HuH-7.5 (cell line): ENCODE results near the gene AKAP9.
"Not testable (repeated sequence)": the region's sequence is repeated elsewhere in the genome, so short reads cannot be mapped to it uniquely, and the experiment has no call there.

Experiments
- DNase-seq: peaks from one replicate; pipeline ENCODE4 v3.0.0; 2011; ENCODE audit warnings: low spot score

AKAP9 gene

DNA sequence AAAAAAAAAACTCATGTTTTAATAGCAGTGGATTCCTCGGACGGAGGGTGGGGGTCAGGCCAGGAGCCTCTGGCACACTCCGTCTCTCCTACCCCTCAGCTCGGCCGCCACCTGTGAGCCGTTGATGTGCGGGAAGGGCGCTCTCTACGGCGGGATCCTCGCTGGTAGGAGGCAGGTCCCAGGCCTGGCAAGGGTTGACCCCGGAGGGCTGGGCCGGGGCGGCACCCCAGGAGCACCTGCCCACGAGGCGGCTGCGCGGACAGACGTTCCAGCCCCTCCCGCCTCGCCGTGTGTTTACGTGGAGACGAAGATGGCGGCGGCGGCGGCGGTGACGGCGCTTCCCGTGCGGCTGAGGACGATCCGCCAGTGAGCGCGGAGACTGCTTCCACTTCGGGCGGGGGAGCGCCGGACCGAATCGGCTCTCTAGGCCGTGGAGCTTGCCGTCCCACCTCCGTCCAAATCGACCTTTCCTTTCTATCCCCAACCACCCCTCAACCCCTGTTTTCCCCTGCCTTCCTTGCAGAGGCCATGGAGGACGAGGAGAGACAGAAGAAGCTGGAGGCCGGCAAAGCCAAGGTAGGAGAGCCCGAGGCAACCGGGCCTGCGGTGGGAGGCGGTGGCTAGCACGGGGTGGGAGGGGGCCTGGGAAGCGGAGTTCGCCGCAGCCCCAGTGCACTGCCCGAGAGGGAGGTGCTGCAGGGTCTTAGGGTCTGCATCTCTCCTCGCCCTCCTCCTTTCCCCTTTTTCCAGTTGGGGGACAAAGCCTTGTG, at the start of gene AKAP9:
TSS of gene AKAP9 (plus strand) at position 291 of the 770 bp plus-strand sequence. CDS start at position 529, 238 bp downstream.
- DNase-seq, result peak; percentile 76

DNA sequence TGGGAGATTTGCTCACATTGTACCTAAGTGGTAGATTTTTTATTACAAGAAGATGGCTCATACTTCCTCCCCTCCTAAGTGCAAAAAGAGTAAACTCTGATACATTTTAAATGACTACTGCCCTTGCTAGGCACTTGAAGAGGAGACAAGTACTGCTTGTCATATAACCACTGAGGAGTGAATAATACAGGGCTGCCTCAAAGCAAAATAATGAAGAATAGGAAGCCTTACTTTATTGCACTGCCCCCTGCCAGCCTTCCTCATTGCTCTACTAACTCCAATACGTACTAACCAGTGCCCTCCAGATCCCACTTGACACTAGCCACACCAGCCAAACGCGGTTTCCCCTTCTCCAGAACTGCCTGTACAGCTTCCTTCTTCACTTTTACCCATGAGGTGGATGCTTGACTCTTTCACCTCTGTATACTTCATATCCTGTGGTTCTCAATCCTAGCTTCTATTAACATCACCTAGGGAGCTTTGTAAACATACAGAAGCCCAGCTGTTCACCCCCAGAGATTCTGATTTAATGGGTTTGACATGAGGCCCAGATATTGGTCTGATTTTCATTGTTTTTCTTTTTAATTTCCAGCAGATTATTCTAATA, 48.5 kb upstream of the AKAP9 start:
- DNase-seq, result no peak

DNA sequence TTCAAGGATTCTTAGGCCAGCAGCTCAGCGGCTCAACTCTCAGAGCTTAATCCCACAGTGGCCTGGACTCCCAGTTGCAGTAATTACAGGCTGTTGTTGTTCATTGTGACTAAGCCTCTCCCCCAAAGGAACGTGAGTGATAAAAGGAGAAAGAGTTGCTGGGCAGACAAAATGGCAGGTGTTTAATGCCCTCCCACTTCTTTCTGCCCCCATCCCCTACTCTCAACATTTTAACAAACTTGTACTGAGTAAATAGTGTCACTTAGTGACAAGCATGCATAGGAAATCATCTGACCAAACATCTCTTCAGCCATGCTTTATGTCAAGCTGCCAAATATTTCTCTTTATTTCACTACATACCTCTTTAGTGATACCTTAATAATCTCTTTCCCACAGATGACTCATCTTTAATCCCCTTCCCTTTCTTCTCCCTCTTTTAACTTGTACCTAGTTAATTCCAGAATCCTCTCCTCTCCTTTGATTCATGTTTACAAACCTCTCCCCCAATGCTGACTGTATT, 47.8 kb upstream of the AKAP9 start:
- no peak for DNase-seq

DNA sequence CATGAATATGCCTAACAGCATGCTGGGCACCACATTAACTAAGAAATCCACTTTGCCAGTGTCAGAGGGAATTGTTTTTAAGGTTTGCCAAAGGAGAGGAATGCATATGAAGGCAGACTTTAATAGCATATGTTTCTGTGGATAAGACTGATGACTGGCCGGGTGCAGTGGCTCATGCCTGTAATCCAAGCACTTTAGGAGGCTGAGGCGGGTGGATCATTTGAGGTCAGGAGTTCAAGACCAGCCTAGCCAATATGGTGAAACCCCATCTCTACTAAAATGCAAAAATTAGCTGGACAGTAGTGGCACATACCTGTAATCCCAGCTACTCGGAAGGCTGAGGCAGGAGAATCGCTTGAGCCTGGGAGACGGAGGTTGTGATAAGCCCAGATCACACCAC, 47.0 kb upstream of the AKAP9 start:
- not testable (repeated sequence) for DNase-seq

DNA sequence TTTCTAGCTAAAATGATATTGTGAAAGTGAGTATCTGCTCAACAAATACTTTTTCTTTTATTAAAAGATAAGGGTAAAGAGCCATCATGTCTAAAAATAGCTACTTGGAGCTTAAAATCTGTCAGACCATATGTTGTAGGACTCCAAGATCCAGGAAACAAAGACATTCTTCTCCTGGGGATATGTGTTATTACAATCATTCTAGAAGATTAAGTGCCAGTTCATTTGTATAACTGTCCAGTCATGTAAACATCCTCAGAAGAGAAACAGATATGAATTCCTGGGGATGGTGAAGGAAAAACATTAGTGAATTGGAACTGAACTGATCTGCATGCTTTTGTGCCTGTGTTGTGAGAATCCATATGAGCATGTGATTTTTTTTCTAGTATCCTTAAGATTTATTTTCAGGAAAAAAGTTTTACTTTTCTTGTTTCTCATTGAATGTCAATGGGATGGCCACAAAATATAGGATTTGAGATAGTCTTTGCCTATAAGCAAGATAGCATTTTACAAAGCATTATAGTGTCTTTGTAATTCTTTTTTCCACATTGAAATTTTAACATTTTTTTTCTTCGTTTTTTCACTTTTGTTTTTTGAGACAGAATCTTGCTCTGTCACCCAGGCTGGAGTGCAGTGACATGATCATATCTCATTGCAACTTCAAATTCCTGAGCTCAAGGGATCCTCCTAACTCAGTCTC, 45.7 kb upstream of the AKAP9 start:
- no peak for DNase-seq

DNA sequence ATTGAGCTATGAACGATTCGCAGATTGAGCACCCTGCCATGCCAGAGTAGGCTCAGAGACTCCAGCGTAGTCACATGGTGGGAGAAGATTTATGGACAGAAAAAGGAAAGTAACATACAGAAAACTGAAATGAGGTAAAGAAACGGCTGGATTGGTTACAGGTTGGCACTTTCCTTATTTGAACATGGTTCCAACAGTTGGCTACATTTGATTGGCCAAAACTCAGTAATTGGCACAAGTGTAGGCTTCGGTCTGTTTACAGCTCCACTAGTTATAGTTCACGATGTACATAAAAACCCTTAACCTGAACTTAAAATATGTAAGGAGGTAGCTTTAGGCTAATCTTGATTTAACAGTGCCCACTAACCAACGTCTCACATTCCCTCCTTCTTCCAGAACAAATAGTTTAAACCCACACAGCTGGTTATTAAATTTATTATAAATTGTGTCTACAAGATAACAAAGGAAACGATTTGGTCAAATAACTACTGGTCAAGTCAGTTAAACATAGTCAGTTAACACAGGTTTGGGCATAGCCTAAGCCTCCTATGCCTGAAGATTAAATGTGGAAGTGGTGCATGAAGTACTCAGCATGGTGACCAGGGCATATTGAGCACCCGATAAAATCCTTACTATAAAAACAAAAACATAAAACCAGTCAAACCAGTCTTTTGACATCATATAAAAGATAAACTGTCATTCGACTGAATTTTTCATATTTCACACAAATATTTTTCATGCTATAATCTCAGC, 42.2 kb upstream of the AKAP9 start:
- no peak for DNase-seq

DNA sequence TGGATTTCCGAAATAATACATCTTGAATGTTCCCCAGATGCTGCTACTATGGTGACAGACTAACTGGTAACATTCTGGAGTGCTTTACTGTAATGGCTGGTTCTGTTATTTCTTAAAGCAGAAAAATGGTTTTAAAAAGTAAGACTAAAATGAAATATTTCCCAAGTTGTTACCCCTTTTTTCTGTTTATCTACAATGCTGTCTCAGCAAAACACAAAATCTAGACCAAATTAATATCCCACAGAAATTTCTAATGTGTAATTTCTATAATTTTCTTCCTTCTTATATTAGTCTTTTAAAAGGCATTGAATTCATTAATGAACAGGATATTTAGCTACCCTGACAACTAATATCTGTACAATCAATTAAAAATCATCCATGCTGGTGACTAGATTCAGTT, 41.1 kb upstream of the AKAP9 start:
- DNase-seq, result no peak

DNA sequence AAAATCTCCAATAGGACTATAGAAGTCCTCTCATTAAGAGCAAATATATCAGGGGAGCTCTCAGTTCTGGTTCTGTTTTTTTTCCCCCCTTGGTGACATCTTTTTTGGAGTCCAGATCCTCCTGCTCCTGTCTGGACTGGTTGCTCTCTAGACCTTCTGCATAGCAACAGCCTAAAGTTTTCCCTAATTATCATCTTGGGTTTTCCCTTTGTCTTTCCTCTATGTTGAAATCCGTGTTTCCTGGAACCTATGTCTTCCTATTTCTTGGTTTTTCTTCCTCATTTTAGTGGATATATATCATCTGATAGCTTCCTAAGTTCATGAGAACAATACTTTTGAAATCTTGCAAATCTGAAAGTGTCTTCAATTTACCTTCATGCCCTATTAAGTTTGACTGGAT, 30.5 kb upstream of the AKAP9 start:
- no peak for DNase-seq

DNA sequence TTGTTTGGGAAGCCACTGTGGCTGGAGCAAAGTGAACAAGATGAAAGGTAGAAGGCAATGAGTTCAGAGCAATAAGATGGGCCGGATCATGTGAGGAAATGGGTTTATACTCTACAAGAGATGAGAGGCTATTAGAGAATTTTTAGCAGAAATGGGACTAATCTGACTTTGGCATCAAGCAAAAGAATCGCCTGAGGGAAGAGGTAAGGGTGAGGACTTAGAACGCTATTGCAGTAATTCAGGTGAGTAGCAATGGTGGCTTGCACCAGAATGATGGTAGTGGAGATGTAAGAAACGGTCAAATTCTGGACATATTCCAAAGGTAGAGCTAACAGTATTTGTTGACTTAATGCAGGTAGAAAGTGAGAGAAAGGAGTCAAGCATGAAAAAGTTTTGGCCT, 29.5 kb upstream of the AKAP9 start:
- DNase-seq, result no peak

DNA sequence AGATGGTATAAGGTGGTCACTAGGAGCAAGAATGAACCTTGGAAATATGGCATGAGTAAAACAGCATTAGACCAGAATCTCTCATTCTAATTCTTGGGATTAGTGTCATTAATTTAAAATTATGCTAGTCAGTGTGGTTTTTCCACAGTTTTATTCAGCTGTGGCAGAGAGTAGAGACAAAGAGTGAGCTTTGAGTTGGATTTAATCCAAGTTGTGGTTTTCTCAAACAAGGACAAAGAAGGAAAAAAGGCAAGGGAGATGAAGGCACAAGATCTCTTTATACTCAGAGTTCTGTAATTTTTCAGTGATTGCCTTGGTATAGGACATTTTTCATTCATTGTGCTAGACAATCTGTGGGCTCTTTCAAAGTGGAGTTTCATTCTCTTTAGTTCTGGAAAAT, 28.2 kb upstream of the AKAP9 start:
- no peak for DNase-seq

DNA sequence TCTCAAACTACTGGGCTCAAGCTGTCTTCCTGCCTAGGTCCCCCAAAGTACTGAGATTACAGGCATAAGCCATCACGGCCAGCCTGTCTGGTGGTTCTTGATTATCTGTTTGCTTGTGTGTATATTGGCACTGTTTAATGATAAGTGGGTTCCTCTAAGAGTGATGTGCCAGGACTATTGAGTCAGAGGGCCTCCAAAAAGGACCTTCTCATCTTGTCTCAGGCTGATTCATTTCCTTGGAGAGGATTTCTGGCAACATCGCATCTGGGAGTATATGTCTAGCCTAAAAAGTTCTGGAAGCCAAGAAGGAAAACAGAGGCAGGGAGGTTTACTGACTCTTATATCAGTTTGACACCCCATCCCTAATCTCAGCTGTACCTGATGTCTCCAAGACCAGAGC, 27.1 kb upstream of the AKAP9 start:
- no peak for DNase-seq

DNA sequence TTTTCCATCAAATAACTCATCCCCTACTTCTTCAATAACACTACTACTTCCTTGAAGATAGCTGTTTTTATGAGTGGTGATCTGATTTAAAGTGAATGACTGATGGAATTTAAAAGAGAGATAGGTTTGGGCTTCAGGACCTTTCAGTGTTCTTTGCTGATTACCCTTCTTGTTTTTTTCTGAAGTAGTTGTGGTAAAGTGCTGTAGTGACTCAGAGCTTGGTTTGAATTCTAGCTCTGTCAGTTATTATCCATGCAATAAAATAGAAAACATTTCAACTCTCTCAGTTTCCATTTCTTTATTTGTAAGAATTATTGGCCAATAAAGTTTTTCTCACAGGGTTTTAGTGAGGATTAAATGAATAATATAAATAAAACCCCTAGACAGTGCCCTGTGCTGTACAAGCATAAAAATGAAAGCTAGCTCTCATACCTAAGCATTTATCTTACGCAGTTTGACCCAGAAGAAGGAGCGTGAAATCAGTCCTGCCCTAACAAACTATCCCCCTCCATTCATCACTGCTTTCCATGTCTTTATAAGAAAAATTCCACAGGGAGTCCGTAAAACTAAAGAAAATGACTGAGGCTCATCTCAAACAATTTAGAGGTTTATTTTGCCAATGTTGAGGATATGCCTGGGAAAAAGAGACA, 25.1 kb upstream of the AKAP9 start:
- DNase-seq, result no peak

DNA sequence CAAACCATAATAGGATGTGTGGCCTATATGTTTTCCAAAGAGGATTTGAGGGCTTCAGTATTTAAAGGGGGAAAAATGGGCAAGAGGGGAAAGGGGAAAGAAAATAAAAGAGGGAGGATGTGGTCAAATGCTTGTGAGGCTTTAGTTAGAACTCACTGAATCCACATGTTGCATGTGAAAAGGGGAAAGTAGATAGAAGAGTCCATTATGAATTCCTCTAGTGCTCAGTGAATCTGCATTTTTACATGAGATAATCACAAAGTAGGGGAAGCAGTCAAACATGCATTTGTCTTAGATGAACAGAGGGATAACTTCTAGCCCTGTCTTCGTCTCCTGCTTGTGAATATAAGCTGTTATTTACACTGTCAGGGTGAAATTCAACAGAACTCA, 24.6 kb upstream of the AKAP9 start:
- DNase-seq, result no peak

DNA sequence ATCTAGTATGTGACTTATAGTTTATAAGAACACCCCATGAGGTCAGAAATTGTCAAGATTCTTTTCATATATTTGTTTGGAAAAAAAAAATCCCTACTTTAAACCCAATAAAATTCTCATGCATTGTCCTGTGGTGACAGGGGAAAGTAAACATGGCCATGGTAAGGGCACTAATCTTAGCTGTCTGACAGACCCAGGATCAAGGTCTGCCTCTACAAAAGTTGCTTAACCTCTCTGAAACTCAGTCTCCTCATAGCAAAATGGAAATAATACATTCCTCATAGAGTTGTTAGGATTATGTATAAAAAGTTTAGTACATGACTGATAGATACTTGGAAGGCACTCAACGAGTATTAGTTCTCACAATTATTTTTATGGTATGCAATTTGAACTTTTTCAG, 22.3 kb upstream of the AKAP9 start:
- no peak for DNase-seq

DNA sequence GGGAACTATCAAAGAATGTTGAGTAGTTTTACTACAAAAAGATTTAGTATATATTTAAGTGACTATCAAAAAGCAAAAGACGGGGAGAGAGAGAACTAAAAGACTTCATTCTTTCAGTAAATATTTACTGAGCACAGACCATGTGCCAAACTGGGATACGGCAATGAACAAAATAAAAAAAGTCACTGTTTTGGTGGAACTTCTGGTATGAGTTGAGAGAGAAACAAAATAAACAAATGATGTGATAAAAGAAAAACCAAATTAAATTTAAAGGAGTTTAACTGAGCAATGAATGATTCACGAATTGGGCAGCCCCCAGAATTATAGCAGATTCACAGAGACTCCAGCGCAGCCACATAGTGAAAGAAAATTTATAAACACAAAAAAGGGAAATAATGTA, 17.8 kb upstream of the AKAP9 start:
- DNase-seq, result no peak

DNA sequence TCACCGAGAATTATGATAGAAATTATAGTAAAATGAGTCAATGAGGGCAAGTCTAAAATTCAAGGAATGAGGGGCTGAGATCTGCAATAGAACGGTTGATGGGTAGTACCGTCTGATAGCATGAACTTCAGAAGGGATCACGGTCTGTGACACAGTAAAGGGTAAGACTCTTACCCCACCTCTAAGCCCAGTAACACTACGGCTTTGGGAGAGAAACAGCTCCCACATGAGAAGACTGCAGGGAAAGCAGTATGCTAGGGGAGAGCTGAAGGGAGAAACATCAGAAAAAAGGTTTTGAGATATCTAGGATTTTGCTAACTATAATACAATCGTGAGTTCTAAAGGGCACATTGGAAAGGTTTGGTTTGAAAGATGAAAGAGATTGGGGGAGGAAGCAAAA, 12.8 kb upstream of the AKAP9 start:
- DNase-seq, result no peak

DNA sequence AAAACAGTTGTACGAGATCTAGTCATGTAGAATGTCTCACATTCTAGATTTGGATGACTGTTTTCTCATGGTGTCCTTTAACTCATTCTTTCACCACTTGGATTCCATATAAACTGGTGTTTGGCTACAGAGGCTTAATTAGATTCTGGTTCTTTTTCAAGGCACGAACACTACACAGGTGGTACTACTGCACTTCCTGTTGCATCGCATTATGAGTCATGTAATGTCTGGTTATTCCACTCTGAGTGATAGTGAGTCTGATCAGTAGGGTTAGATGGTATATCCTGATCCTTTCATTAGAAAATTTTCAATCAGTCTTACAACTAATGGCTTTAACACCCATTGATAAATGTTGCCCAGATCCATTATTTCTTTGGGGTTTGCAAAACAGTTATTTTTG, 11.2 kb upstream of the AKAP9 start:
- no peak for DNase-seq

DNA sequence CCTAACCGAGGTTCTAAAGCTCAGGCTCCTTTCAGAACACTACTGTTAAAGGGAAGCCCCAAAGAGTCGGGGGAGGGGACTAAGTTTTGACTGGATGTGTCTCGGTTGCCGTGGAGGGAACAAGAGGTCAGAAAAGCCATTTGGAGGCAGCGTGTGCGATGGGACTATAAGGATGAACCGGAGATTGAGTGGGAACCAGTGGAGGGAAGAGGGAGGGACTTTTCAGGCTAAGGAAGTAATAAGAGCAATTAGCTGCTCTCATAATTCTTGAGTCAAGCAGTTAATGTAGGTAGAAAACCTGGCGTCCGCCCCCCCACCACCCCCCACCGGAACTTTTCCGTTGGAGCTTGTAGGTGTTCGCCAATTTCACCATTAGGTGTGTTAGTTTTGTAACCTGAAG, 491 bp upstream of the AKAP9 start:
- peak; percentile 25 for DNase-seq

DNA sequence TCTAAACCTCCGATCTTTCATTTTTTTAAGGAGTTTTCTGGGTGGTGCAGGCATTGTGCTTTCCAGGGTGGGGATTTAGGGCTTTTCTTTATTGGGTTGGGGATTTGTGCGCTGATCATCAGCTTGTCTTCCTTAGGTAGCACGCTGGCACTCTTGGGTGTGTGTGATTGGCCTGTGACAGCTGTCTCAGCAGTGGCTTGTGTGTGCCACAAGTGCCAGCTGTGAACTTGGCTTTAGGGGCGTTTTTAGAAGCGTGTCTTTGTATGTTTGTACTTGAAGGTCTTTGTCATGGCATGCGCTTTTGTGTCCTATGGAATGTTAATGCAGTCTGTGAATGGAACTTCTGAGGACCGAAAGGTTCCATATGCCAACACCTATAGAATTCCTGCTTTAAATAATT, 788 bp downstream of the AKAP9 start:
- peak; percentile 15 for DNase-seq

DNA sequence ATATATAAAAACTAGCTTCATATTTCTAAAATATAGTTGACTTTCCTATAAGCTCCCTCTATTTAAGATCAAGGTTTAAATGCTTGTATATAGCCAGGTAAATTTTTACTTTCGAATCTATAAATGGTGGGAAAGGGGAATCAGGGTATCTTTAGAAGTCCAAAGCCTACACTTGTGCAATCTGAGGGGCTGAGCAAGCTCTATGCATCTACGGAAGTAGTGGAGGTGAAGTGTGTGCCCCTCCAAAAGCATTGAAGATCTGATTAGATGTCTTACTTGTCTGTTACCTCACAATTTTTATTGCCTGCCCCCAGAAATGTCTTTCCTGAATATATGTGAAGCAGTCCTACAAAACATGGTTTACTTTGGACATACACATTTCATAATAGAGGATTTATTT, 1.6 kb downstream of the AKAP9 start:
- DNase-seq, result no peak

DNA sequence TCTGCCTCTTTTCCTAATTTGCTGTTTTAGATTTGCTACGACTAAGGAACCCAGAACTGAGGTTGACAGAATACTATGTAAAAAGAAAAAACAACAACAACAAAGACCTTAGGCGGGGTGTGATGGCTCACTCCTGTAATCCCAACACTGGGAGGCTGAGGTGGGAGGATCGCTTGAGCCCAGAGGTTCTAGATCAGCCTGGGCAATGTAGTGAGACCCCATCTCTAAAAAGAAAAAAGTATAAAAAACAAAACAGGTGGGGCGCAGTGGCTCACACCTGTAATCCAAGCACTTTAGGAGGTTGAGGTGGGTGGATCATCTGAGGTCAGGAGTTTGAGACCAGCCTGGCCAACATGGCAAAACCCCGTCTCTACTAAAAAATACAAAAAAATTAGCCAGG, 4.3 kb downstream of the AKAP9 start:
- DNase-seq, result not testable (repeated sequence)

DNA sequence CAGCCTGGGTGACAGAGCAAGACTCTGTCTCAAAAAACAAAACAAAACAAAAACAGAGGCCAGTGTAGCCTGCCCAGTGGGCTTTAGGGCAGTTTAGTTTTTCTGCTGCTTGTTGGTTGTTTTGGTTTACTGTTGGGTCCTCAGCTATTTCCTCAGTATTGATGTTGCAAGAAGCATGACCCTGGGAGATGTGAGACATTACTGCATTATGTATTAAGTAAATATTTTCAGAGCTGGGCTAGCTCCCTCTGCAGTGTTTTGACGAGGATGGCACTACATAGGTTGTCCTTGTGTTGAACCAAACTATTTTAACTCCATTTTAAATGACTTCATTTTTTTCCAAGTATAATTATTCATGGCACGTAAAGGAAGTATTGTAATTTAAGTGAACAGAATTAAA, 4.8 kb downstream of the AKAP9 start:
- DNase-seq, result peak; percentile 29
